ENCODE results near the gene TMEM273.

The TMEM273 gene

DNA sequence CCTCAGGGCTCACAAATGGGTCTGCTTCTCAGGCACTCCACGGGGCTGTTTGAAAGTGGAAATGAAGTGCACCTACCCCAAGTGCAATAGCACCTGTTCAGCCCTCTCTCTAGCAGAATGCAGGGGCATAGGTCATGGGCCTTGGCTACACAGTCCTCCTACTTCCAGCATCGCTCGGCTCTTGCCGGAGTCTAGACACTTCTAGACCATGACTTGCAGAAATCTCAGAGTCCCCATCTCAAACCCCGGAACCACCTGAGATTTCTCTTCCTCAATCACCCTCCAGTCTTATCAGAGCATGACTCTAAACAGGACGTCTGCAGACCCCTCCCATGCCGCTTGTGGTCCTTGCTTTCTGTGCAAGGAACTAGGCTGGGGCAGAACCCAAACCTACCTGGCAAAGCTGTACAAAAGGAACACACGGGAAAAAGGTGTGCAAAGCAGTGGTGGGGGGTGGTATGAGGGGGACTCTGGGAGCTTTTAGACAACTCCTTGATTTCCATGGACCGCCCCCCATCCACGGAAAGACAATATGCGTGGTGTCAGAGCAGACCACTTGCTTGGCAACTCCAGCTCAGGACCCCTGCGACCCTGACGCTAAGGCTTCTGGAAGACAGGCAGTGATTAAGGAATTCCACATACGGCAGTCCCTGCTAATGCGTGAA lies 13.8 kb downstream of the TMEM273 start:
- no peak overlapping the region for H3K4me3 ChIP-seq (ENCODE audit: low read depth in 1 of 2, low read length in 2 of 2)
- no peaks in the 10 kb centered on the region for H3K36me3 ChIP-seq (ENCODE audit: insufficient read depth, low read length)
- no peaks in the 10 kb centered on the region for H3K9me3 ChIP-seq (ENCODE audit: low read length)
- no peaks in the 10 kb centered on the region for H3K27me3 ChIP-seq (ENCODE audit: control insufficient read depth in 1 of 2, insufficient read depth in 2 of 2, low read length in 2 of 2)
- H3K4me1 ChIP-seq (ENCODE audit: insufficient read depth, low read length): peaks cover 7% of the 10 kb centered on the region
- H3K27ac ChIP-seq (ENCODE audit: low read depth, low read length): no peak overlapping the region
- no peak overlapping the region for H3K9ac ChIP-seq (ENCODE audit: low read length)

DNA sequence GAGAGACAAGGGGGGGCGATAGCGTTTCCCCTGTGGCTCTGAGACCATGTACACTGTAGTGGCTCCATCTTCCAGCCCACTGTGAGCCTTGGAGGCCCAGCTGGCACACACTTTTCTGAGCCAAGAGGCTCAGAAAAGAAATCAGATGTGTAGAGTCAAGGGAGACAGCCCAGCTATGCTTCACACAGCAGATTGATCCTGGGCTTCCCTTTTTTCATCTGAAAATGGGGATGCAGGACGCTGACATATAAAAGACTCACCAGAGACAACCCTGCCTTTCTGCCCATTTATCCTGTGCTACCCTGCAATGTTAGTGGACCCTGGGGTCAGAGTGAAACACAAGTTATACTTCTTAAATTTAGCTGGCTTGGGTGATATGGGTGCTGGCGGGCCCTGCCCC lies 14.3 kb downstream of the TMEM273 start:
- H3K4me1 ChIP-seq (ENCODE audit: insufficient read depth, low read length): peaks cover 7% of the 10 kb centered on the region

GRCh38 chr10:49173201-49173772 lies 14.9 kb downstream of the TMEM273 start:
- no peak overlapping the region for H3K4me3 ChIP-seq (ENCODE audit: low read depth in 1 of 2, low read length in 2 of 2)
- H3K36me3 ChIP-seq (ENCODE audit: insufficient read depth, low read length): no peaks in the 10 kb centered on the region
- H3K27me3 ChIP-seq (ENCODE audit: control insufficient read depth in 1 of 2, insufficient read depth in 2 of 2, low read length in 2 of 2): no peaks in the 10 kb centered on the region
- H3K9ac ChIP-seq (ENCODE audit: low read length): no peak overlapping the region
- H3K4me1 ChIP-seq (ENCODE audit: insufficient read depth, low read length): peaks cover 7% of the 10 kb centered on the region
- no peaks in the 10 kb centered on the region for H3K9me3 ChIP-seq (ENCODE audit: low read length)
- H3K27ac ChIP-seq (ENCODE audit: low read depth, low read length): no peak overlapping the region

More for the DNA sequence above, 14.3 kb downstream of the TMEM273 start:
- Histone ChIP-seq H3K27ac (ENCODE audit: low read depth, low read length) (no peak overlapping the region), H3K9me3 (ENCODE audit: low read length) (no peaks in the 10 kb centered on the region), H3K27me3 (ENCODE audit: control insufficient read depth in 1 of 2, insufficient read depth in 2 of 2, low read length in 2 of 2) (no peaks in the 10 kb centered on the region), H3K36me3 (ENCODE audit: insufficient read depth, low read length) (no peaks in the 10 kb centered on the region), H3K9ac (ENCODE audit: low read length) (no peak overlapping the region), H3K4me3 (ENCODE audit: low read depth in 1 of 2, low read length in 2 of 2) (no peak overlapping the region)

- no peaks in the 10 kb centered on the region for H3K27me3 ChIP-seq (ENCODE audit: control insufficient read depth in 1 of 2, insufficient read depth in 2 of 2, low read length in 2 of 2)
- no peak overlapping the region for H3K9ac ChIP-seq (ENCODE audit: low read length)
- H3K27ac ChIP-seq (ENCODE audit: low read depth, low read length): no peak overlapping the region
- H3K4me1 ChIP-seq (ENCODE audit: insufficient read depth, low read length): peaks cover 4% of the 10 kb centered on the region
- no peaks in the 10 kb centered on the region for H3K36me3 ChIP-seq (ENCODE audit: insufficient read depth, low read length)
- H3K4me3 ChIP-seq (ENCODE audit: low read depth in 1 of 2, low read length in 2 of 2): no peak overlapping the region
- no peaks in the 10 kb centered on the region for H3K9me3 ChIP-seq (ENCODE audit: low read length)
Measured at GRCh38 chr10:49172777-49173132, 15.4 kb downstream of the TMEM273 start.

- Histone ChIP-seq H3K27ac (ENCODE audit: low read depth, low read length) (no peak overlapping the region), H3K27me3 (ENCODE audit: control insufficient read depth in 1 of 2, insufficient read depth in 2 of 2, low read length in 2 of 2) (no peaks in the 10 kb centered on the region), H3K36me3 (ENCODE audit: insufficient read depth, low read length) (no peaks in the 10 kb centered on the region), H3K4me3 (ENCODE audit: low read depth in 1 of 2, low read length in 2 of 2) (no peak overlapping the region), H3K9me3 (ENCODE audit: low read length) (no peaks in the 10 kb centered on the region), H3K4me1 (ENCODE audit: insufficient read depth, low read length) (no peaks in the 10 kb centered on the region), H3K9ac (ENCODE audit: low read length) (no peak overlapping the region)
Measured at GRCh38 chr10:49172061-49172776, 16.0 kb downstream of the TMEM273 start.

DNA sequence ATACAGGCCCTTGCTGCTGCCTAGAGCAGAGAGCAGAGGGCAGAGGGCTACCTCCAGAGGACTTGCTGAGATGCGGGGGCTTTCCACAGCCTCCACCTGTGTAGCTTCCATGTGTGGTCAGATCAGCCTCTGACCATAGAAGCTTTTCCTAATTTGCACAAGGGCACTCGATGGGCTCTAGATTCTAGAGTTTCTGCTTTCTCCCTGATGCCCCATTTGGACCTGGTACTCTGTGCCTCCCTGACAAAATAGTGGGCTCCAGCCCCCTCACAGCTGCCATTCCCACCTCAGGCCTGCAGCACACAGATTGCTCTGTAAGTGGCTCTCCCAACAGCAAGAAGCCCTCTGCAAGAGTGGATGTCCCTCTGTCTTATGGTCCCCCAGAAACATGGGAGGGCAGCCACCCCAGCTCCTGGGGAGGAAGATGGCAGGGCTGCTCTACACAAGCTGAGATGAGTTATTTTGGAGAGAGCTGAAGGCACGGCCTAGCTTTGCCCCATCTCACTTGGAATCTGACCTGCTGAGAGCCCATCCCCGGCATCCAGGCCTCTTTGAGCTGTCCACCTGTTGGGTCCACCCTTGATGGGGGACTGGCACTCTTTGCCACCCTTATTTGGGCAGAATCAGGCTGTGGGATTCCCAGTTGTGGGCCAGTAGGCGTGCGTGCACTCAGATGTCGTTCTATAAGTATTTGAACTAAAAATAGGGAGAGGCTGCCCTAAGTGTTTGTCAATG lies 16.7 kb downstream of the TMEM273 start:
- H3K27ac ChIP-seq (ENCODE audit: low read depth, low read length): no peak overlapping the region
- H3K9ac ChIP-seq (ENCODE audit: low read length): no peak overlapping the region
- H3K4me3 ChIP-seq (ENCODE audit: low read depth in 1 of 2, low read length in 2 of 2): no peak overlapping the region
- H3K27me3 ChIP-seq (ENCODE audit: control insufficient read depth in 1 of 2, insufficient read depth in 2 of 2, low read length in 2 of 2): no peaks in the 10 kb centered on the region
- no peaks in the 10 kb centered on the region for H3K36me3 ChIP-seq (ENCODE audit: insufficient read depth, low read length)
- H3K4me1 ChIP-seq (ENCODE audit: insufficient read depth, low read length): no peaks in the 10 kb centered on the region
- H3K9me3 ChIP-seq (ENCODE audit: low read length): no peaks in the 10 kb centered on the region

DNA sequence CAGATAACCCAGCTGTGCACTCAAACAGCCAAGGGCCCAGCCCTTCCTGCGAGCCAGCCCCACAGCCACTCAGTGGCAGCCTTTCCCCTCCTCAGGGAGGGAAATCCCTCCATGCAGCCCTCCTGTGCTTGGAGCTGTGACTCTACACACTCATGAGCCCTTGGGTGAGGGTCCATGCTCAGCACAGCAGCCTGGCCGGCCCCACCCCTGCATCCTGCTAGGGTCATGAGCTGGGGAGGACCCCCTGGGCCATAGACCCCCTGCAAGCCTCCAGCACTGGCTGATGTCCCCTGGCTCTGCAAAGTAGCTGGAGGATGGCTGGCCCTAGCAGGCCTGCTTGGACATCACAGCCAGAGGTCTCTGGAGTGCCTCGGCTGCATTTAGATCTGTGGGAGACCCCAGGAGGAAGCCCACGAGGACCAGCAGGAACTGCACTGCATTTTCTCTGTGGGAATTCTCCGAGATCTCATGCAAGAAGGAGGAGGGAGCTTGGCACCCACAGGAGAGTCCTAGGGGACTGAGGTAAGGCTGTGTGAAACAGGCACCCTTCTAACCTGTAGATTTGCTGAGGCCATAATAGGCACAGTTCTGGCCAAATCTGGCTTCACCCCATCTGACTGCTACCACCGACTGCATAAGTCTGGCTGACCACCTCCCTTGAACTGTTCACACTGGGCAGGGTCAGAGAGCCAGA lies 17.4 kb downstream of the TMEM273 start:
- no peak overlapping the region for H3K9ac ChIP-seq (ENCODE audit: low read length)
- no peak overlapping the region for H3K27ac ChIP-seq (ENCODE audit: low read depth, low read length)
- H3K27me3 ChIP-seq (ENCODE audit: control insufficient read depth in 1 of 2, insufficient read depth in 2 of 2, low read length in 2 of 2): no peaks in the 10 kb centered on the region
- no peaks in the 10 kb centered on the region for H3K4me1 ChIP-seq (ENCODE audit: insufficient read depth, low read length)
- no peak overlapping the region for H3K4me3 ChIP-seq (ENCODE audit: low read depth in 1 of 2, low read length in 2 of 2)
- no peaks in the 10 kb centered on the region for H3K9me3 ChIP-seq (ENCODE audit: low read length)
- H3K36me3 ChIP-seq (ENCODE audit: insufficient read depth, low read length): no peaks in the 10 kb centered on the region

GRCh38 chr10:49169776-49170175 lies 18.4 kb downstream of the TMEM273 start:
- H3K4me1 ChIP-seq (ENCODE audit: insufficient read depth, low read length): no peaks in the 10 kb centered on the region
- no peaks in the 10 kb centered on the region for H3K27me3 ChIP-seq (ENCODE audit: control insufficient read depth in 1 of 2, insufficient read depth in 2 of 2, low read length in 2 of 2)
- no peak overlapping the region for H3K4me3 ChIP-seq (ENCODE audit: low read depth in 1 of 2, low read length in 2 of 2)
- no peak overlapping the region for H3K27ac ChIP-seq (ENCODE audit: low read depth, low read length)
- no peaks in the 10 kb centered on the region for H3K36me3 ChIP-seq (ENCODE audit: insufficient read depth, low read length)
- no peaks in the 10 kb centered on the region for H3K9me3 ChIP-seq (ENCODE audit: low read length)
- H3K9ac ChIP-seq (ENCODE audit: low read length): no peak overlapping the region

- H3K27me3 ChIP-seq (ENCODE audit: control insufficient read depth in 1 of 2, insufficient read depth in 2 of 2, low read length in 2 of 2): no peaks in the 10 kb centered on the region
- no peak overlapping the region for H3K4me3 ChIP-seq (ENCODE audit: low read depth in 1 of 2, low read length in 2 of 2)
- H3K27ac ChIP-seq (ENCODE audit: low read depth, low read length): no peak overlapping the region
- H3K9me3 ChIP-seq (ENCODE audit: low read length): no peaks in the 10 kb centered on the region
- no peak overlapping the region for H3K9ac ChIP-seq (ENCODE audit: low read length)
- H3K4me1 ChIP-seq (ENCODE audit: insufficient read depth, low read length): no peaks in the 10 kb centered on the region
- H3K36me3 ChIP-seq (ENCODE audit: insufficient read depth, low read length): no peaks in the 10 kb centered on the region
Measured at GRCh38 chr10:49168831-49169500, 19.2 kb downstream of the TMEM273 start.

- no peaks in the 10 kb centered on the region for H3K9me3 ChIP-seq (ENCODE audit: low read length)
- H3K27ac ChIP-seq (ENCODE audit: low read depth, low read length): no peak overlapping the region
- H3K27me3 ChIP-seq (ENCODE audit: control insufficient read depth in 1 of 2, insufficient read depth in 2 of 2, low read length in 2 of 2): no peaks in the 10 kb centered on the region
- no peaks in the 10 kb centered on the region for H3K36me3 ChIP-seq (ENCODE audit: insufficient read depth, low read length)
- H3K4me1 ChIP-seq (ENCODE audit: insufficient read depth, low read length): no peaks in the 10 kb centered on the region
- no peak overlapping the region for H3K9ac ChIP-seq (ENCODE audit: low read length)
- H3K4me3 ChIP-seq (ENCODE audit: low read depth in 1 of 2, low read length in 2 of 2): no peak overlapping the region
Measured at GRCh38 chr10:49168171-49168540, 20.0 kb downstream of the TMEM273 start.
